Stimulated activated CD8-positive, alpha-beta memory T cell treated with anti-CD3 and anti-CD28 coated beads, Interleukin-7, amount 100 ng/mL, for 24 hours (primary cell): ENCODE results near the gene RBMS1.
"Not testable (repeated sequence)": the region's sequence is repeated elsewhere in the genome, so short reads cannot be mapped to it uniquely, and the experiment has no call there.

Source experiments
- DNase-seq: peaks from one replicate; pipeline ENCODE4 v3.0.0-alpha.2; 2020; ENCODE audit warnings: low read depth

The RBMS1 gene

GRCh38 chr2:160433466-160434140, 60.0 kb downstream of the RBMS1 start:
- DNase-seq, result no peak

- DNase-seq, result no peak
Observed at GRCh38 chr2:160432633-160433032, 61.0 kb downstream of the RBMS1 start.

GRCh38 chr2:160431441-160431840, 62.2 kb downstream of the RBMS1 start:
- DNase-seq, result no peak

GRCh38 chr2:160430001-160430344, 63.6 kb downstream of the RBMS1 start:
- no peak for DNase-seq

- no peak for DNase-seq
Observed at GRCh38 chr2:160429248-160430000, 64.2 kb downstream of the RBMS1 start.

GRCh38 chr2:160428405-160428763, 65.2 kb downstream of the RBMS1 start:
- no peak for DNase-seq

- DNase-seq, result no peak
Observed at GRCh38 chr2:160427629-160428404, 65.8 kb downstream of the RBMS1 start.

GRCh38 chr2:160426604-160427003, 67.0 kb downstream of the RBMS1 start:
- no peak for DNase-seq

GRCh38 chr2:160425434-160426151, 68.0 kb downstream of the RBMS1 start:
- no peak for DNase-seq

GRCh38 chr2:160423126-160423525, 70.5 kb downstream of the RBMS1 start:
- DNase-seq, result no peak

GRCh38 chr2:160421646-160422501, 71.7 kb downstream of the RBMS1 start:
- DNase-seq, result not testable (repeated sequence)

- no peak for DNase-seq
Observed at GRCh38 chr2:160420711-160421110, 72.9 kb downstream of the RBMS1 start.

GRCh38 chr2:160419776-160420505, 73.7 kb downstream of the RBMS1 start:
- DNase-seq, result no peak

GRCh38 chr2:160418853-160419252, 74.8 kb downstream of the RBMS1 start:
- no peak for DNase-seq

GRCh38 chr2:160418398-160418765, 75.2 kb downstream of the RBMS1 start:
- DNase-seq, result no peak

GRCh38 chr2:160417745-160418397, 75.7 kb downstream of the RBMS1 start:
- DNase-seq, result no peak

- no peak for DNase-seq
Observed at GRCh38 chr2:160415991-160416390, 77.6 kb downstream of the RBMS1 start.

- DNase-seq, result no peak
Observed at GRCh38 chr2:160411955-160412354, 81.7 kb downstream of the RBMS1 start.

GRCh38 chr2:160411167-160411566, 82.4 kb downstream of the RBMS1 start:
- DNase-seq, result no peak

- no peak for DNase-seq
Observed at GRCh38 chr2:160409480-160409879, 84.1 kb downstream of the RBMS1 start.
